Measurements from ENCODE around the gene NBPF1.
A peak's percentile ranks its signal among the peaks of the same experiment; 100 is the strongest.
"Not testable (repeated sequence)": the region's sequence is repeated elsewhere in the genome, so short reads cannot be mapped to it uniquely, and the experiment has no call there.

The NBPF1 gene

GRCh38 chr1:16623812-16624719 lies 10.7 kb upstream of the NBPF1 start:
- DNase-seq, result not testable (repeated sequence)

- not testable (repeated sequence) for DNase-seq
These were observed 10.0 kb upstream of the NBPF1 start for GRCh38 chr1:16623337-16623736.

GRCh38 chr1:16621681-16622315 lies 8.4 kb upstream of the NBPF1 start:
- DNase-seq, result not testable (repeated sequence)

GRCh38 chr1:16621300-16621658 lies 7.9 kb upstream of the NBPF1 start:
- DNase-seq, result no peak

GRCh38 chr1:16619803-16620501 lies 6.6 kb upstream of the NBPF1 start:
- not testable (repeated sequence) for DNase-seq

- DNase-seq, result no peak
These were observed 5.4 kb upstream of the NBPF1 start for GRCh38 chr1:16618719-16619118.

- no peak for DNase-seq
These were observed 4.6 kb upstream of the NBPF1 start for GRCh38 chr1:16617778-16618580.

GRCh38 chr1:16617114-16617631 lies 3.8 kb upstream of the NBPF1 start:
- peak; percentile 78 for DNase-seq

- DNase-seq, result no peak
These were observed 2.2 kb upstream of the NBPF1 start for GRCh38 chr1:16615253-16616252.

GRCh38 chr1:16614361-16615252 lies 1.2 kb upstream of the NBPF1 start:
- DNase-seq, result no peak

GRCh38 chr1:16612332-16613172 lies 812 bp downstream of the NBPF1 start:
- peak; percentile 91 for DNase-seq

- not testable (repeated sequence) for DNase-seq
These were observed 1.4 kb downstream of the NBPF1 start for GRCh38 chr1:16611981-16612331.

- DNase-seq, result not testable (repeated sequence)
These were observed 2.2 kb downstream of the NBPF1 start for GRCh38 chr1:16611164-16611563.

- DNase-seq, result not testable (repeated sequence)
These were observed 2.8 kb downstream of the NBPF1 start for GRCh38 chr1:16610553-16610952.

- DNase-seq, result not testable (repeated sequence)
These were observed 3.6 kb downstream of the NBPF1 start for GRCh38 chr1:16609761-16610160.

- no peak for DNase-seq
These were observed 4.4 kb downstream of the NBPF1 start for GRCh38 chr1:16608838-16609560.

GRCh38 chr1:16607853-16608815 lies 5.2 kb downstream of the NBPF1 start:
- peak; percentile 0 for DNase-seq
